Measurements from ENCODE around the gene CEBPE.

Gene CEBPE

DNA sequence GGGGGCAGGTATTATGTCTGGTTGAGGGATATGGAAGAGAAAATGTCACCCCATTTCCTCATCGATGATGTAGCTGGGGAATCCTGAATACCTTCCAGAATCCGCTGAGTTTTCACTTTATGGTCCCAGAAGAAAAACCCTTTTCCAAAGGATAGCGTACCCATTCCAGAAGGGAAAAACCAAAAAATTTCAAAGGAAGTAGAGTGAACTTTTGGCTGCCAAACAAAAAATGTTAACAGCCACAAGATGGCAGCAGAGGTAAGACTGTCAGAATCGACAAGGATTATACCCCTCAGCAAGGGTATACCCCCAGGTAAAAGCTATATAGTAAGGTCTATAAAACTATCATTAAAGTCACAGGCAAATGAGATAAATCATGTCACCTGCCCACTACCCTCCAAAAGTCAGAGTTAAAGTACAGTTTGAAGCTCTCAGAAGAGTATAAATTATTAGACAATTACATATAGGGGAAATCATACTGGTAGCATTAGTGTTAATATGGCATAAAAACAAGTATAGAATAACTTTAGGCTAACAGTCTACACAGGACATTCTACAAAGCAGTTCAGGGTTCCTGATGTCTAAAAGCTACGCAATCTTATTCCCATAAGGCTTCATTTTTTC lies 42.2 kb downstream of the CEBPE start:
- DNase-seq (ENCODE audit: low read depth), result no peak

DNA sequence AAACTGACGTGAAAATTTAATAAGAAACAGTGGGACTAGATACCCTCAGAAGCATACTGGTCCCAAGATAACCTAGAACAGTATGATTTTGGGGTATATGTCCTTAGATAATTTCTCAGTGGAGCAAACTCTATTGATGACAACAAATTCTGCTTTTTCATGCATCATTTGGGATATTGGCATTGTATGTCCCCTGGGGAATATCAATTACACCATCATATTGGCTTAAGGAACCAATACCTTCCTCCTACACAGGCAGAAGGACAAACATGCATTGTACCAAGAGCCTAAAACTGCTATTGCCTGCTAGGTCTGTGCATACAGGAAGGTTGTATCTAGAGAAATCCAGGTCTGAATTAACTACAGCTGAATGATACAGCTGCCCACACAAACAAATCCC lies 44.1 kb downstream of the CEBPE start:
- no peak for DNase-seq (ENCODE audit: low read depth)

DNA sequence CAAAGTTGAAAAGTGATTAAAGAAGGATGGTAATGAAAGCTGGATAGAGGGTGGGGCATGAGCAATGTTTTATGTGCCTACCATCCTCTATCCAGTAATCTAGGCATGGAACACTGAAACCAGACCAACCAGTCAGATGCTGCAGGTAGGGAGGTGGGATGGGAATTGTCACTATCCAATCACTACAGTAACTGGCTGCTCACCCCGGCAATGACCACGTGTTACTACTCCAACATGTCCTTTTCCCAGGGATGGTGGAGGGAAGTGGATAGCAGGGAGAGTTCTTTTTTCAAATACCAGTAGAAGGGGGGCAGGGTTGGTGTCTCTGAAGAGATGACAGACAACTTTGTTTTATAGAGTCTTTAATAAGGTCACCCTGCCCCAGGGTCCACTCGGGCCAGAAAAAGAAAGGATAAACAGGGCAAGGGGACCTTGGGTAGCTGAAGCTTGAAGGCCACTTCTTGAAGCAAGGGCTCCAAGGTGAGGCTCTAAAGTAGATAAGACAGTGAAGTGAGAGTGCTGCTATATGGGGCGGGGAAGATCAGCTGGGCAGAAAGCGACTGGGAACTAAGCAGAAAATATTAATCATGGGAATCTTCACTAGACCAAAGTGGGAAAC lies 47.0 kb downstream of the CEBPE start:
- DNase-seq (ENCODE audit: low read depth), result no peak

DNA sequence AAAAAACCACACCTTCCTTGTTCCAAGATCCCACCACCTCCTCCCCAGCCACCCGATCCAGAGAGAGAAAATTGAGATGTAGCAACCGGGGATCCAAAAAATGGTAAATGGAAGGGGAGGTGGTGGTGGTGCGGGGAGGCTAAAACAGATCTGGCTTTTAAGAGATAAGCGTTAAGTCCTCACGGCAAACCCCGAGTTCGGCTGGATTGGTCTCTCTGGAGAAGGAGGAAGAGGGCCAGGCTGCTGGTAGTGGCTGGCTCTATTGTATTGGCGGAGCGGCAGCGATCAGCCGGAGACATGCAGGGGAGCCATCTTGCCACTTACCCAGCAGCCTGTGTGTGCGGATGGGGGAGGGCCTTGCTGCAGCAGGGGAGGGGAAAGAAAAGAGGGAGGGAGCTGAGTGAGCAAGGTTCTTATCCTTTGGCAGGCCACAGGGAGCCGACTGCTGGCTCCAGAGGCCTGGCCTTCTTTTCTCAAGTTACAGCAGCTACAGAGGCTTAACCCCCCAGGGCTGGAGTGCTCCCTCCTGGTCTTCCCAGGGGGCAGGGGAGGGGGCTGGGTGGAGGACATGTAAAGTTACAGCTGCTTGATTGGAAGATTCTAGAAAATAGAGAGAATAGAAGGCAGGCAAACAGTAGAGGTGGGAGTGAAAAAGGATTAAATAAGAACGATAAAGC lies 47.7 kb downstream of the CEBPE start:
- peak; percentile 93 for DNase-seq (ENCODE audit: low read depth)

DNA sequence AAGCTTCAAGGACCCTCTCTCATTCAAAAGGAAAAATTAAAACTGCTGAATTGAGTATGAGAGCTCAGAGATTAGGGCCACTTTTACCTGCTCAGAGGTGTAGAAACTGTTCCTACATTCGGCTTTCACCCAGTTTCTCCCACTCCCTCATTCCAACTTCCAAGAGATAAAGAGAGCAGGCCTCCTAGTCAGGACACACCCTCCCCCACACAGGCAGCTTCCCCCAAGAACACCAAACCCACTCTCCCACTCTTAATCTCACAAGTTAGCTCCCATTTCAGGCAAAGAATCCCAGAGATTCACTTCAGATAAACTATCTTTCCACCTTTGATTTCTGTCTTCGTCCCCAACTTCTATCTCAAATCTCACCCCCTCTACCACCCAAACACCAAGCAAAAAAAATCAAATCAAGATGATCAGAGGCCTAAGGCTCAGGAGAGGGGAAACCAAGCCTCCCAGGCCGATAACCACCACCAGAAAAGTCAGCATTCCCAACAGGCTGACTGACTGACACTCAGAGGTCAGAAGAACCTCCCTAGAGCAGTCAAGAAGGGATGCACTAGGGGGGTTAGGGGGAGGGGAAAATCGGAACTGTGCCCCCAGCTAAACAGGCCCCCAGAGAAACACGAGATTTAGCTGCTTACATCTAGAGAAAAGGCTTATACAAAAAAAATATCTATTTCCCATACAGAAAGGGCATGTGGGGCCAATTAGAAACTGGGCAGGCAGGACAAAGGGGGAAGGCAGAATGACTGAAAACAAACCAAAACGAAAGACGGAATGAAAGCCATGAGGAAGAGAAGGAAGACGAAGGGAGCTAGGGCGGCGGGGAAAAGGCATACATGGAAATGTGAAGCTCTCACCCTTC lies 48.6 kb downstream of the CEBPE start:
- DNase-seq (ENCODE audit: low read depth), result no peak

DNA sequence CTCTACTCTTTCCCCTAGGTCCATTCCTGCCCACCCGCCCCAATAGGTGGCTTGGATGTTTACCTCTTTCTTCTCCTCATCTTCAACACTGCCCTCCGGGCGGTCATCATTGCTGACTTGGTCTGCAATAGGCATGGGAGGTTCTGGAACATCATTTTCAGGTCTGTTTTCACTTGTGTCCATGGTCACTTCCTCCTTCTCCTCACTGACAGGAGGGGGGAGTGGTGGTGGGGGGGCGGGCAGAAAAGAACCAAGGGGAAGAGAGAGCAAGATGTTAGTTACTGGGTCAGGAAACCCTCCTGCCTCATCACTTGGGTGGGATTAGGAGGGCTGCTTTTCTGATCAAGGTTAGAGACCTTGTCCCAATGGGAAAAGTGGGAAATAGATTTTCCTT lies 49.6 kb downstream of the CEBPE start:
- no peak for DNase-seq (ENCODE audit: low read depth)

DNA sequence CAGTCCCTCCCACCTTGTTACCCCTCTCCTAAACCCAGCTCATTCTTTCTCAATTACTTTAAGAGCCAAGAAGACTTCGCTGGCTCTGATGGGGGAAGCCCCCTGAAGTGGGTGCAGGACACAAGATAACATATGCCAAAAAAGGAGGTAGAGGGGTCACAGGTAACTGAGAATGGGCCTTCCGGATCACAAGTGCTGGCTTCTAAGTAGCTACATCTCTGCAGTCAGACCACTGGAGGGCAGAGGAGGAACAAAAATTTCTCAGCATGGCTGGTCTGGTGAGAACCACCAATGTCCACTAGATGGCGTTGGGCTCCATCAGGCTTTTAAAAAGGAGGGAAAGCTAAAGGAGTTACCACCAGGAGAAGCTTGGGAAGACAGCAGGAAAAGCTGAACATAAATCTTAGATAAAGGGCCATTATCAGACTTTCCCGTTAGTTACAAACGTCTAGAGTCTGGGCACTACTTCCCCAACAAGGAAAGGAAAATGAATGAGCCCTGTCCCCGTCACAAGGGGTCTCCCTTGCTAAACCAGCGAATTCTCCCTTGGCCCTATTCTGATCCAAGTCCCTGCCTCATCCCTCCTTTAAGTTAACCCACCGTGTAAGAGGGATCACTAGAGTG lies 50.2 kb downstream of the CEBPE start:
- peak; percentile 88 for DNase-seq (ENCODE audit: low read depth)

DNA sequence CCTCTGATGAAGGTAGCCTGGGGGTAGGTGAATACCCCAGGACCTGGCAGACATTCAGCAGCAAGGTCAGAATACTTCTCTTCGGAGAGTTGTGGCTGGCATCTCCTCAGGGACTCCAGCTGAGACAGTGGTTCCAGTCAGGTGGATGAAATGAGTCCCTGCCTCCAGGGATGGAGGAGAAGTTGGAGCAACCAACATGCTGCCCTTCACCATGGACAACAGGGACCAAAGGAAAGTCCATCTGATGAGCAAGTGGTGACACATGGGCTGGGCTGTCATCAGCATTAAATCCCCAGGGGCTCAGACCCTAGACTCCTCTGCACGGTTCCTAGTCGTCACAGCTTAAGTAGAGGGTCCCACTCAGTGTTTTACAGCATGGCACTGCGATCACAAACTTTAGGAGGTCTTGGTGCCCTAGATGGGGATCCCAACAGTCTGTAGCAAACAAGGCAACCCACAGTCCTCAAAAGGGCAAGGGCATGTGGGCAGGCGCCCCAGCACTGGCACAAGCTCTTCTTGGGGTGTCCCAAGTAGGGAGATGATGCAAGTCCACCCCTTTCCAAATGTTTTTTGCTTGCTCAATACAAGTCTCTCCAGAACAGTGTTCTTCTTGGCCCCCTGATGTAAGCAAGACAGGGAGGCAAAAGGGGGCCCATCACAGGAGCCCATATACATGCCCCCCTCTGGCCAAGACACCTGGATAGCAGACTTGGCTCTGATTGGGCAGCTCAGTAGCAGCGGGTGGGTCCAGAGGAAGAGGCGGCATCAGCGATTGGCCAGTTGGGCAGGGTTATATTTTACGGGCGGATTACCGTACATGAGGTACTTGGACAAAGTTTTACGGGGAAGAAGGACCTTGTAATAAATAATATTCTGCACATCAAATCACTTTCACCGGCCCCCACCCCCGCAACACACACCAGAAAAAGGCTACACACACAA lies 50.9 kb downstream of the CEBPE start:
- no peak for DNase-seq (ENCODE audit: low read depth)

Data from fibroblast of the conjunctiva (primary cell).